ENCODE data around the gene ZBTB38. TPM values are rescaled to one million over a fixed set of nuclear protein-coding genes. Genes with fewer than 3 reads are reported as not detected.

ZBTB38 gene
- polyA plus RNA-seq, 3 donors: 9.4 to 23.3 (median 18.2) TPM

DNA sequence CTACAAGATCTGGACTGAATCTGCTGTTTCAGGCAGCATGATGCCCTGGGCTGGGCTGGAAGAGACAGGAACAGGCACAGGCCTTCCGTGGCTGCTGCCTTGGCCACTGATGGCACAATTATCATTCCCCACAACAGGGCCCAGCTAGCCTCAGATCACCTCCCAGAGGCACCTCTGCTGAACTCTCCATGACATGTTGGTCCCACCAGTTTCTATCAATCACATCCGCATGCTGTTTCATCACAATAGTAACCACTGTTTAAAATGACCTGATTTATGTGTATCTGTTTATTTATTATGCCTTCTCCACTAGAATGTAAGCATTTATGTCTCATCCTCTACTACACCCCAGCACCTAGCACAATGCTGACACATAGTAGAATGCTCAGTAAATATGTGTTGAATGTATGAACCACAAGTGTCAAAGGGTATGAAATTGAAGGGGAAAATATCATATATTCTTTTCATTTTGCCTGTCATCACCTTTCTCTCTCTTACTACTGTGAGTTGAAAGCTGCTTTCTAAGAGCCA is 32.7 kb upstream of the ZBTB38 start:
- 86 to 96% (median 89%) methylated on average over 2 of the region's 2 CpGs for WGBS, 3 donors
- no peak overlapping the region for H3K27ac ChIP-seq (ENCODE audit: low read depth, low read length)

GRCh38 chr3:141336672-141337522 is 31.4 kb upstream of the ZBTB38 start:
- no peak overlapping the region for H3K27ac ChIP-seq (ENCODE audit: low read depth, low read length)
- 71 to 78% (median 73%) methylated on average over 12 of the region's 12 CpGs for WGBS, 3 donors

GRCh38 chr3:141337523-141337854 is 30.8 kb upstream of the ZBTB38 start:
- H3K27ac ChIP-seq (ENCODE audit: low read depth, low read length): no peak overlapping the region
- WGBS, 3 donors: 88 to 97% (median 88%) methylated on average over 1 of the region's 1 CpG

GRCh38 chr3:141337991-141338390 is 30.3 kb upstream of the ZBTB38 start:
- H3K27ac ChIP-seq (ENCODE audit: low read depth, low read length): no peak overlapping the region
- 89 to 97% (median 91%) methylated on average over 2 of the region's 2 CpGs for WGBS, 3 donors

DNA sequence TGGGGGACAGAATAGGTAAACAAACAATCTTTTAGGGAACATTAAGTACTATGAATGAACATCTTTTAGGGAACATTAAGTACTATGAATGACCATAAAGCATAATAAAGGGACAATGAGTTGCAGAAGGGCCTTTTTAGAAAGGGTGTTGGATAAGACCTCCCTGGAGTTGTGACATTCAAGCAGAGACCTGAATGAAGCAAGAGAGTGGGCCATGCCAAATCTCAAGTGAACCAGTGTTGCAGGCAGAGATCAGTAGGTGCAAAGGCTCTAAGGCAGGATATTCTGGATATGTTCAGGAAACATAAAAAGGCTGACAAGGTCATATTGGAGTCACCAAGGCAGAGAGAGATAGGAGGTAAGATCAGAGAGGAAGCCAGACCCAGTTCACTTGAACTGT is 29.4 kb upstream of the ZBTB38 start:
- H3K27ac ChIP-seq (ENCODE audit: low read depth, low read length): no peak overlapping the region

GRCh38 chr3:141341536-141341935 is 26.8 kb upstream of the ZBTB38 start:
- no peak overlapping the region for H3K27ac ChIP-seq (ENCODE audit: low read depth, low read length)
- 91 to 100% (median 97%) methylated on average over 1 of the region's 1 CpG for WGBS, 3 donors

GRCh38 chr3:141342386-141342785 is 25.9 kb upstream of the ZBTB38 start:
- no peak overlapping the region for H3K27ac ChIP-seq (ENCODE audit: low read depth, low read length)
- WGBS, 3 donors: 84 to 93% (median 89%) methylated on average over 5 of the region's 5 CpGs

DNA sequence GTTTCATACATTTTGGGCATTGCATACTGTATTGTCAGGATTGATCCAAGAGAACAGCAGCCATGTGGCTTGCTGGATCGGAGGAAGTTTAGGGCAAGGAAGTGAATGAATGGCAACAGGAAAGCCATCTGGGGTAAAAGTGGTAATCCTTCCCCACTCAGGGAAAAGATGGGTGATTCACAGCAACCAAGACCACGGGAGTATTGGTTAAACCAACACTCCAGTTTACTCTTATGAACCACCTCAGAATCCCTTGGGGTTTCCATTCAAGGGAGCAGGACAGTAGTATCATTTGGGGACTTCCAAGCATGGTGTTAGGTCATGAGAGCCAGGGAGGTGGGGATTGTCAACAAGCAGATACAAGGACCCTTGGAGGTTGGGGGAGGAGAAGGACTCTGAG is 25.2 kb upstream of the ZBTB38 start:
- H3K27ac ChIP-seq (ENCODE audit: low read depth, low read length): no peak overlapping the region
- 73 to 91% (median 77%) methylated on average over 2 of the region's 2 CpGs for WGBS, 3 donors

GRCh38 chr3:141343865-141344271 is 24.4 kb upstream of the ZBTB38 start:
- H3K27ac ChIP-seq (ENCODE audit: low read depth, low read length): no peak overlapping the region
- WGBS, 3 donors: 57 to 89% (median 89%) methylated on average over 3 of the region's 3 CpGs

DNA sequence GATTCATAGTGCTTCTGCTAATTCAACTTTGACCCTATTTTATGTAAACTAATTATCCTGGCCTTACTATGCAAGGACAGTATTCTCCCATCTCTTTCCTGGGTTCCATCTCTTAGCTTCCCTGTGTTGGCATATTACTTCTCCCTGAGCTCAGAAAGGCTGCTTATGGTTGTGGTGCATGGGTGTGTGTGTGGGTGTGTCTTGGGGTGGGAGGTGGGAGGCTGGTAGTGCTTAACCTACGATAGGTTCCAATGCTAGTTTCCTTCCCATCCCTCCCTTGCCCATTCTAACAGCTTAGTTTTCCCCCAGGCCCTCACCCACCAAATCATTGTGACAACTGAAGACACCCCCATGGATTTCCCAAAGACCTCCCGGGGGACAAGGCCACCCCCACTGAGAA is 22.8 kb upstream of the ZBTB38 start:
- WGBS, 3 donors: 92 to 95% (median 93%) methylated on average over 2 of the region's 2 CpGs
- no peak overlapping the region for H3K27ac ChIP-seq (ENCODE audit: low read depth, low read length)

DNA sequence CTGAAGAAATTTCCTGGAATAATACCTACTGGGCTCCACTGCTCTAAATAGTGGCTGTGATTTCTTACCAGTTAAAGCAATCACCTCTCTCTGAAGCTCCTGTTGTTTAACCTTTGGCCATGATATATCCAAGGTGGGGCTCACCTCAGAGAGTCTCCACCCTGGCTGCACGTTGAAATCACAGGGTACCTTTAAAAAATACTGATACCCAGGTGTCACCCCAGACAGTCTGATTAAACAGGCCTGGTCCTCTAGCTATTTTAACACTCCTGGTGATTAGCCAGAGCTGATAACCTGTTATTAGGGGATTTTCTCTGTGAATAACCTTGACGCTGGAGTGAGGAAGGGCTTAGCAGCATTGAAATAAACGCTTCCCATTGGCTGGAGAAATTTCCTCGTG is 22.3 kb upstream of the ZBTB38 start:
- 70 to 84% (median 78%) methylated on average over 4 of the region's 4 CpGs for WGBS, 3 donors
- no peak overlapping the region for H3K27ac ChIP-seq (ENCODE audit: low read depth, low read length)

- WGBS, 3 donors: 46 to 65% (median 49%) methylated on average over 5 of the region's 5 CpGs
- no peak overlapping the region for H3K27ac ChIP-seq (ENCODE audit: low read depth, low read length)
Observed at GRCh38 chr3:141346418-141346817, 21.9 kb upstream of the ZBTB38 start.

DNA sequence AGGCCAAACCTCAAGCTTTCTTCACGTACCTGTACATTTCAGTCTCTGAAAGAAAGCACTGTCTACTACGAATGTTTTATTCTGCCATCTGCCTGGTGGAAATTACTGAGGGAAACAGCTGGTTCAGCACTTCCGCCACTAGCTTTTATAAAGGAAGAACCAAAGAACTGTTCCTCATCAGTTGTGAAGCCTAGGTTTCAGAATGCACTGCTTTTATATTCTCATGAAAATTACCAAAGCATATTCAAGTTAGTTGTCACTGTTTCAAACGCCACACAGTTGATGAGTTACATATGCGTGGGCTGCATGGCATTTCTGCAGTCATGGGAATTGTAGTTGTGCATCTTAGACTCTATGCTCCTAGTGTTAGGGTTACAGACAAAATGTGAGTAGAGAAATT is 21.5 kb upstream of the ZBTB38 start:
- 65 to 89% (median 66%) methylated on average over 5 of the region's 5 CpGs for WGBS, 3 donors
- no peak overlapping the region for H3K27ac ChIP-seq (ENCODE audit: low read depth, low read length)

DNA sequence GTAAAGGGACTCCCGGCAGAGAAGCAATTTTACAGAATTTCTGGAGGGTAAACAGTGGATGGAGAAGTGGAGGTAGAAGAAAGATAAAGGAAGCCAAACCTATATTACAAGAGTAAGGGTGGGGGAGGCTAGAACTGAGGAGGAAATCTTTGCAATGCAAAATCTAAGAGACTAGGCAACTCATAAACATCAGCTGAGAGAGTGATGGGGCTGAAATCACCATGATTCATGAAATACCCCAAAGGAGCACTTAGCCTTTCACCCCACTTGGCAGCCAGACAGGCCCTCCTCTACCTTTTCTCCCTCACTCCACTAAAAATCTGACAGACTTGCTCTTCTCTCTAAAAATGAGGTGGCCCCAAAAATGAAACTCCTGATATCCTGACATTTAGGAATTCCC is 19.5 kb upstream of the ZBTB38 start:
- no peak overlapping the region for H3K27ac ChIP-seq (ENCODE audit: low read depth, low read length)
- WGBS, 3 donors: 84 to 92% (median 92%) methylated on average over 1 of the region's 1 CpG

- WGBS, 3 donors: 92 to 95% (median 94%) methylated on average over 2 of the region's 2 CpGs
Observed at GRCh38 chr3:141349711-141350110, 18.6 kb upstream of the ZBTB38 start.

DNA sequence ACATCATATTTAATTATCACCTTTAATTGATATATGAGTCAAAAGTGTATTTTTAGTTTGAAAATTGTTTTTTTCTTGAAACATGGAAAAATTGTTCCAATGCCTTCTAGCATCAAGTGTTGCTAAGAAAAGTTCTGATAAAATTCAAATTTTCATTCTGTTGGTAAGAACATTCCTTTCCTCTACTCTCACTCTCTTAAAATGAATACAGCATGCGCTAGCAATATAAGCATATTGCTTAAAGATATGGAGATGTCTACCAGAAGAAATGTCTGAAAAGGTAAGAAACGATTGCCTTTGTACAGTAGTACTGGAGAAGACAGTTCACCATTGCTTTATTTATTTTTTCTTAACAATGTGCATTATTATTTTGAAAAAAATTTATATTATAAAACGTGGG is 17.6 kb upstream of the ZBTB38 start:
- 80 to 85% (median 82%) methylated on average over 3 of the region's 3 CpGs for WGBS, 3 donors
- H3K27ac ChIP-seq (ENCODE audit: low read depth, low read length): no peak overlapping the region

More at GRCh38 chr3:141349711-141350110, 18.6 kb upstream of the ZBTB38 start:
- no peak overlapping the region for H3K27ac ChIP-seq (ENCODE audit: low read depth, low read length)

DNA sequence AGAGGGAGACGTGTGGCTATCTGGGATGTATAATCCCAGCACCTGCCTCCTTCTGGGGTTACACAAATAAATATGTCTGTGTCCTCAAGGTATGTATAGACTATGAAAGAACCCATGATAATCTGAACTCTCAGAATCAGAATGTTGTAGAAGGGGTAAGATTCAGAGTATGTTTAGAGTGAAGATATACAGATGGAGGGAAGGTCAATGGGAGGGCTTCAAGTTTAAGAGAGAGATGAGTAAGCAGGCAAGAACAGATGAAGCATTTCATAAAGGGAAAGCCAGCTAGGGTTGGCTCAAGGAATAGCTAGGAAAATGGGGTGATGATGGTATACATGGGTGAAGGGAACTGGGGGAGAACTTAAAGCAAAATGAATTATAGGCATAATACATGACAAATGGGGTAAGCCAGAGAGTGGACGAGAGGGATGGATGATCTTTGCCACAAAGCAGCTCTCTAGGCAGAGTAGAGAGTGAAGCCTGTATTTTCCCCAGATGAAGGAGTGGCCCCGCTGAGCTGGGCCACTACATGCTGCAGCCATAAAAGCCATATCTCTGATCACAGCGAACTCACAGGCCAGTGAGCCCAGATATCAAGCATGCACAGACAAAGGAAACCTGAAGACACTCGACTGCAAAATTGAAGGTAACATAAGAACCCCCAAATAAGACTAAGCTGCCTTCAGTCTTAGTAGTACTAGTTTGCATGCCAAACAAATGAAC is 15.9 kb upstream of the ZBTB38 start:
- 72 to 85% (median 82%) methylated on average over 5 of the region's 5 CpGs for WGBS, 3 donors
- H3K27ac ChIP-seq (ENCODE audit: low read depth, low read length): no peak overlapping the region

DNA sequence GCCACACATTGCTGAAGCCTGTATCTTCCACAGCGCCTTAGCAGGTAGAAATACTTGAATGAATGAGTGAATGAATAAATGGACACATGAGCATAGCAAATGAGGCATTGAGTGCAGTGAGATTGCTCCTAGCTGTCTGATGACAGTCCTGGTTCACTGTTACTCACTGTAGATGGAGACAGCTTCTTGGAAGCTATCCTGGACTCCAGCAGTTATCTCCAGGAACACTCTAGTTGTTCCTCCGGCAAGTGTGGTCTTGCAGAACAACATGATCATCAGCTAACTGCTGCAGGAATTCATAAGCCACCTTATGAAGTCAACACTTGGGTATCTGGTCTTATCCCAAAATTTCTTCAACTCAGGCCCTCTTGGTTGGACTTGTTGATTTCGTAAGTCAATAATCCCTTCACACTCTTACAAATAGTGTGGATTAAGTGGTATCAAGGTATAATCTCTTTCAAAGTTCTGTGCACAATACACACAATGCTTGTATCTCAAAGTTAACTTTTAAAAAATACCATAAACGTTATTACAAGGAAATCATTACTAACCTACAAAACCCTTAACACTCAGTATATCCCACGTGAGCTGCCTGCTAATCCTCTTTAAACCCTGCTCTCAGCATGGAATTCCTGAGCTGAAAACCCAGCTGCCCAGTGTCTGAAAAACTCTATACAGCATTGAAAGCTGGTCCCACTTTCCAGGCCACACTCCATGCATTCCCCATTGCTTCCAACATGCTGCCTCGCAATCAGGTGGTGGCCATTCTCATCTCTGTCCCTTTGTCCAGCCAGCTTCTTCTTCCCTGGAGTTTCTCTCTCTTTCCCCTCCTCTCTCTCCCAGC is 14.4 kb upstream of the ZBTB38 start:
- H3K27ac ChIP-seq (ENCODE audit: low read depth, low read length): no peak overlapping the region
- 85 to 92% (median 90%) methylated on average over 6 of the region's 6 CpGs for WGBS, 3 donors

GRCh38 chr3:141354517-141354916 is 13.8 kb upstream of the ZBTB38 start:
- no peak overlapping the region for H3K27ac ChIP-seq (ENCODE audit: low read depth, low read length)
- 91 to 96% (median 92%) methylated on average over 3 of the region's 3 CpGs for WGBS, 3 donors
